Activated CD4-positive, alpha-beta T cell treated with anti-CD3 and anti-CD28 coated beads, Interleukin-2, amount 50 U/mL, for 24 hours (primary cell): ENCODE data around the gene FBRSL1.
"Not testable (repeated sequence)": the region's sequence is repeated elsewhere in the genome, so short reads cannot be mapped to it uniquely, and the experiment has no call there.

ENCODE experiments used
- DNase-seq, 2 donors: peaks; one replicate each; pipeline ENCODE4 v3.0.0-alpha.2; 2020; ENCODE audit warnings: low read depth in 1 of 2, low spot score in 1 of 2

Gene FBRSL1

DNA sequence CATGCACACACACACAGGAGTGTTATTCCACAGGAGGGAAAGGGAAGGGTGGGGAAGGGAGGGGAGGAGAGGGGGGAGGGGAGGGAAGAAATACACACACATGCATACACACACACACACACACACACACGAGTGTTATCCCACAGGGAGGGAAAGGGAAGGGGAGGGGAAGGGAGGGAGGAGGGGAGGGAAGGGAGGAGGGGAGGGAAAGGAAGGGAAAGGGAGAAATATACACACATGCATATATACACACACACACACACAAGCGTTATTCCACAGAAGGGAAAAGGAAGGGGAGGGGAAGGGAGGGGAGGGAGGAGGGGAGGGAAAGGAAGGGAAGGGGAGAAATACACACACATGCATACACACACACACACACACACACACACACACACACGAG is 19.6 kb upstream of the FBRSL1 start:
- DNase-seq = no peak

DNA sequence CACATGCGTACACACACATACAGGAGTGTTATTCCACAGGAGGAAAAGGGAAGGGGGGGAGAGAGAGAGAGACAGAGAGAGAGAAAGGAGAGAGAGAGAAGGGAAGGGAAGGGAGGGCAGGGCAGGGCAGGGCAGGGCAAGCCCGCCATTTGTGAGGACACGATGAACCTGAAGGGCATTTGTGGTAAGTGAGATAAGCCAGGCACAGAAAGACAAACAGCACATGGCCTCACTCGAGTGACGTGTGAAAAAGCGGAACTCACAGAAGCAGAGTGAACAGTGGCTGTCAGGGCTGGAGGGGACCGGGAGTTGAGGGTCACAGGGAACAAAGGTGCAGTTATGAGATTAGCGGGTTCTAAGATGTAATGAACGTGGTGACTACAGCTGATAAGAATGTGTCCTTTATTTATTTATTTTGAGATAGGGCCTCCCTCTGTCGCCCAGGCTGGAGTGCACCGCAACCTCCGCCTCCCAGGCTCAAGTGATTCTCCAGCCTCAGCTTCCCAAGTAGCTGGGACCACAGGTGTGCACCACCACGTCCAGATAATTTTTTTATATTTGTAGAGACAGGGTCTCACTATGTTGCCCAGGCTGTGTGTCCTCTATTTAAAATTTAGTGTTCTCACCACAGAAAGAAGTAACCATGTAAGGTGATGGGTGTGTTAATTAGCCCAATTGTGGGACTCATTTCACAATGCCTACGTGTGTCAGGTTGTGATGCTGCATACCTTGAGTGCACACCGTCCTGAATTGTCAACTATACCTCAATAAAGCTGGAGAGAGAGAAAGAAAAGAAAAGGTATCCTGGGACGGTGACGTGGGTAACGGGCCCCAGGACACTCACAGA is 18.7 kb upstream of the FBRSL1 start:
- DNase-seq = no peak

DNA sequence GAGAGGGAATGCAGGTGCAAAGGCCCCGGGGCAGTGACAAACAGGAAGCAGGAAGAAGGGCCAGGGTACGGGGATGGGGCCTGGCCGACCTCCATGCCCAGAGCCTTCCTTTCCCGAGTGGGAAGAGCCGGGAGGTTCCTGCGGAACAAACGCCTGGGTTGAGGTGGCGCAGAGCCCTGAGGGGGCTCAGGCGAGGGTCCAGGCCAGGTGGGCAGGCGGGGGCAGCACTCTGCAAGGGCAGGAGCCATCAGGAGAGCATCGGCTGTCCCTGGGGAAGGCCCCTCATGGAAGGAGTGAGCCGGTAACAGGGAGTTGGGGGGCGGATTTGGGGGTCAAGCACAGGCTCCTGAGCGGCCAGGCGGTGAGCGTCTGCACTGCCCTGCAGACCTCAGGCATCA is 18.1 kb upstream of the FBRSL1 start:
- no peak for DNase-seq

DNA sequence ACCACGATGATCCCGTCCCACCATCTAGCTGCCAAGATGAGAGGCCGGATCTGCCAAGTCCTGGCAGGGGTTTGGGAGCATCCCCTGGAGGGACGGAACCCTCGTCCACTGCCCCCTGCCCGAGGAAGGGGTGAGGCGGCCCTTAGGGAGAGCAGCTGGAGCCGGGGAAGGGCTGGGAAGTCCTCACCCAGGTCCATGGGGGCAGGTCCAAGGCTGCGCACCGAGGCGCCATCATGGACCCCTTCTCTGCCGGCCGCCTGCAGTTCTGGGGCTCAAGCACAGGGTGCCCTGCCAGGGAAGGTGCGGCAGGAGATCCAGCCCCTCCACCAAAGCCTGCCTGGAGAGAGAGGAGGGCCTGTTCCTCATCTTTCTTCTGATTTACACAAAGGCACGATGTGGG is 17.6 kb upstream of the FBRSL1 start:
- DNase-seq = no peak

DNA sequence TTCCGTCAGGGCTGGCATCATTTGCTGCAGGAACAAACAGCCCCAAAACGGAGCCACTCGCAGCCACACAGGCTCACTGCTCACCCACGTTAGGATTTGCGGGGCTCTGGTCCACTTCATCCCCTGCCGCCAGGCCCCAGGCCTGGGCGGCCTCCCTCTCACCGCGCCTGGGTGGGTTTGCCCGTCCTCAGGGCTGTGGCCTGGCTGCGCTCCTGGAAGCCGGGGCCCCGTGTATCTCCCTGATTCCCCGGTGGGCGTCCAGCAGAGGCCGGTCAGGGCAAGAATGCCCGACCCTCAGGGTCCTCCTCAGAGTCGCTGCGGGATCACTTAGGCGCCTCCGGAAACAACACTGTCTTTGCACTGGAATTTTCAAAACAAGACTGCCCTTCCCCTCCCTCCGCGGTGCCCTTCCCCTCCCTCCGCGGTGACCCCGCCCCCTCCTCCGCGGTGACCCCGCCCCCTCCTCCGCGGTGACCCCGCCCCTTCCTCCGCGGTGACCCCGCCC is 15.7 kb upstream of the FBRSL1 start:
- no peak for DNase-seq

DNA sequence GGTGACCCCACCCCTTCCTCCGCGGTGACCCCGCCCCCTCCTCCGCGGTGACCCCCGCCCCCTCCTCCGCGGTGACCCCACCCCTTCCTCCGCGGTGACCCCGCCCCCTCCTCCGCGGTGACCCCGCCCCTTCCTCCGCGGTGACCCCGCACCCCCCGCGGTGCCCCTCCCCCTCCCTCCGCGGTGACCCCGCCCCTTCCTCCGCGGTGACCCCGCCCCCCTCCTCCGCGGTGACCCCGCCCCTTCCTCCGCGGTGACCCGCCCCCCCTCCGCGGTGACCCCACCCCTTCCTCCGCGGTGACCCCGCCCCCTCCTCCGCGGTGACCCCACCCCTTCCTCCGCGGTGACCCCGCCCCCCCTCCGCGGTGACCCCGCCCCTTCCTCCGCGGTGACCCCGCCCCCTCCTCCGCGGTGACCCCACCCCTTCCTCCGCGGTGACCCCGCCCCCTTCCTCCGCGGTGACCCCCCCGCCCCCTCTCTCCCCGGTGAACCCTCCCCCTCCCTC is 15.1 kb upstream of the FBRSL1 start:
- DNase-seq = not testable (repeated sequence)

DNA sequence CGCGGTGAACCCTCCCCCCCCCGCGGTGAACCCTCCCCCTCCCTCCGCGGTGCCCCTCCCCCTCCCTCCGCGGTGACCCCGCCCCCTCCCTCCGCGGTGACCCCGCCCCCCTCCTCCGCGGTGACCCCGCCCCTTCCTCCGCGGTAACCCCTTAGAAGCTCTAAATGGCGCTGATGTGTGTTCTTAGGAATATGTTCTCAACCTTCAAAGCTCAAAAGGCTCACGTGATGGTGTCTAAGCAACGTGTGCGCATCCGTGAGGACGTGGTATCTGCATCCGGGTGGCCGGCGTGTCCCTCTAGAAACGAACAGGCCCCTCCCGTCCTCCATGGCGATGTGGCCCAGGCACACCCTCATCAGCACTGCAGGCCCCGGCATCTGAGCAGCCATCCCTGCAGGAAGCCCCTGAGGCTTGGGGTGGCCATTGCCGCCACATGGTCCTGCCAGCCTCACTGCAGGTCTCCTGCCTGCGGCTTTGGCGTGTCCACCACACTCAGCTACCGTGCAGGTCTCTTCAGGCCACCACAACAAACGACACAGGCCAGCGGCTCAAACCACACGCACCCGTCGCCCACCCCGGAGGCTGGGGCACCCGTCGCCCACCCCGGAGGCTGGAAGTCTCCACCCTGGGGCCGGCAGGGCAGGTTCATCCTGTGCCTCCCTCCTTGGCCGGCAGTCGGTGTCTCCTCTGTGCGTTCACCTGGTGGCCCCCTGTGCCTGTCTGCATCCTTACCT is 14.5 kb upstream of the FBRSL1 start:
- no peak for DNase-seq

DNA sequence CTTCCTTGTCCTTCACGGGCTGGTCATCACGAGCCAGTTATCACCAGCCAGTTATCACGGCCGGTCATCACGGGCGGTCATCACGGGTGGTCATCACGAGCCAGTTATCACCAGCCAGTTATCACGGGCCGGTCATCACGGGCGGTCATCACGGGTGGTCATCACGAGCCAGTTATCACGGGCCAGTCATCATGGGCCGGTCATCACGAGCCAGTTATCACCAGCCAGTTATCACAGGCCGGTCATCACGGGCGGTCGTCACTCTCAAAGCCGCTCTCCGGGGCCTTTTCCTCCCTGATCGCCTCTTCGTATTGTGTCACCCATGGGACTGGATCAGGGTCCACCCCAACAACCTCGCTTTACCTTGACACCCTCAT is 13.9 kb upstream of the FBRSL1 start:
- DNase-seq = no peak

DNA sequence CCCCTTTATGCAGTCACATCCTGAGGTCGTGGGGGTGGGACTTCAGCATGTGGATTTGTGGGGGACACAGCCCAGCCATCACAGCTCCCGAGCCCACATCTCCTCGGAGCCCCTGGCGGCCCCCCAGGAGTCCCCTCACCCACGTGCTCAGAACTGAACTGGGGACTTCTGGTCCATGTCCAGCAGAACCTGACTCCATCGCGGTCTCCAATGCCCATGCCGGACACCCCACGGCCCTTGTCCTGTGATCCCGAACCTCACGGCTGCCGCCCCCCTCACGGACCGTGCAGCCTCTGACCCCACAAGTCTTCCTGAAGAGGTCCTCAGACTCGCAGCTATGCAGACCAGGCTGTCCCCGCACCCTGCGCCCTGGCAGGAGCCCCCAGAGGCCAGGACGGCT is 13.5 kb upstream of the FBRSL1 start:
- DNase-seq = no peak

DNA sequence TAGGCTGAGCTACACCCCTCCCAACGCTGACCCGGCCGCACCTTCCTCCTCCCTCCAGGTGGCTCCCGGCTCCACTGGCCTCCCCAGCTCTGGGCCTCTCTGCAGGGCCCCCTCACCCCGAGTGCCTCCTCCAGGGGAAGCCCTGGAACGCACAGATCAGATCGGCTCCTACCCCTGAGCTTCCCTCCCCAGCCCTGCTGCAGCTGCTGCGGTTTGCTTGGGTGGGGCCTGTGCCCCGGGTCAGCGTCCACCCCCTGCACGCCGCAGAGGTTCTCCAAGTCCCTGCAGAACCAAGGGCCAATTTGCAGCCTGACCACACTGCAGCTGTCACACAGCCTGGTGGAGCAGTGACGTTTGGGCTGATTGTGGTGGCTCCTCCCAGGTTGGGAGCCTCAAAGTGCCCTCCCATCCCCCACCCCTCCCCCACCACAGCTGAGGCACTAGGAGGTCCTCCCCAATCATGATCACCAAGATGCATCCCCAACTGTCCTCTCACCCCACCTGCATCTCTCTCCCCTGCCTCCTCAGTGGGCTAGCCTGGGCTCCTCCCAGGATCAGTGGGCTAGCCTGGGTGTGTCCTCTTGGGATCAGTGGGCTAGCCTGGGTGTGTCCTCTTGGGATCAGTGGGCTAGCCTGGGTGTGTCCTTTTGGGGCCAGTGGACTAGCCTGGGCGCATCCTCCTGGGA is 12.8 kb upstream of the FBRSL1 start:
- DNase-seq = no peak

DNA sequence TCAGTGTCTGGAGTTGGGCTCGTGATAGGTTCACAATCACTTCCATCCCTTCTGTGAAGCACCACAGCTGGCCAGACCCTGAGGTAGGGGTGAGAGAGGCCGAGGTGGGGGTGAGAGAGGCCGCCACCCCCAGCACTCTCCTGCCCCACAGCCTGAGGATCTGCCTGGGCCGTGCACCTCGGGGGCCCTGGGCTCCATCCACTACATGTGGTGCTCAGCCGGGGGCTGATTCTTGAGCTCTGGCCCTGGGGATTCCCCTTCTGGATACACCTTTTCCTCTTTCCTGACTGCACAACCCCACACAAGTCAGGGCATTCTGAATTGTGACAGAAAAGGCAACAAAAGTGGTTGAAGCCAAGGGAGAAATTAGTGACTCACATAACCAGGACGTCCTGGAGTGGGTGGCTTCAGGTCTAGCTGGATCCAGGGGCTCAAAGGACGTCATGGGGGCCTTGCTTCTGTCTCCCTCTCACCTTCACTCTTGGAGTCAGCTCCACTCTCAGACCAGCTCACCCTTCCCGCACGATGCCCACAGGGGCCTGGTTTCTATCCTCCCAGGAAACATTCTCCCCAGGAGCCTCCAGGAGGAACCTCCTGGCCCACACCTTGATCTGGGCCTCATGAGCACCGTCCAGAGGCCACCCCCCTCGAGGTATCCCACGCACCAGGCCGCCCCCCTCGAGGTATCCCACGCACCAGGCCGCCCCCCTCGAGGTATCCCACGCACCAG is 12.1 kb upstream of the FBRSL1 start:
- DNase-seq = no peak

DNA sequence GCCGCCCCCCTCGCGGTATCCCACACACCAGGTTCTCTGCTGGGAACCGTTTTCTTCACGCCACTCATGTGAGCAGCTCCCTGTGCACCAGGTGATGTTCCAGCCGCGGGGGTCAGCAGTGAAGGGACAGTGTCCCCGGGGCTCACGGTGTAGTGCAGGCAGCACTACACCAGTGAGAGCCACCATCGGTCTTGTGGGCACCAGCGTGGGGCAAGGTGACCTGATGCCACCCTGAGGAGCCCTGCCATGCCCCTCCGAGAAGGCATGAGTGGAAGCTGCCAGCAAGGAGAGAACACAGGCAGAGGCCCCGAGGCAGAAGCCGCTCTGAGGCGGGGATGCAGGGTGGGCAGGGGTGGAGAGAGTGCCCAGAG is 11.5 kb upstream of the FBRSL1 start:
- DNase-seq = no peak

DNA sequence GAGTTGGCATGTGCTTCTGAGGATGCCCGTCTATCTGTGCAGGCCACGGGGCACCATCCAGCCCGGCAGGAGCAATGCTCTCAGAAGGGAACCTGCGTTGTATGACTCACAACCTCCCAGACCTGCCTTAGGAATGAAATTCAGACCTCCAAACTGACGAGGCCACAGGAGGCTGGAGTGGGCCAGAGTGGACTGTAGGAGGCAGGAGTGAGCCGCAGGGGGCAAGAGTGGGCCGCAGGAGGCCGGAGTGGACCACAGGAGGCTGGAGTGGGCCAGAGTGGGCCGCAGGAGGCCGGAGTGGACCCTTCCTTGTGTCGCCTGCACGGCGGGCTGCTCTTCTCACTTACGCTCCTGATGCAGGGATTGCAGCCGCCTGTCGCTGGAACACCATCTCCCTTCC is 11.1 kb upstream of the FBRSL1 start:
- DNase-seq = no peak

DNA sequence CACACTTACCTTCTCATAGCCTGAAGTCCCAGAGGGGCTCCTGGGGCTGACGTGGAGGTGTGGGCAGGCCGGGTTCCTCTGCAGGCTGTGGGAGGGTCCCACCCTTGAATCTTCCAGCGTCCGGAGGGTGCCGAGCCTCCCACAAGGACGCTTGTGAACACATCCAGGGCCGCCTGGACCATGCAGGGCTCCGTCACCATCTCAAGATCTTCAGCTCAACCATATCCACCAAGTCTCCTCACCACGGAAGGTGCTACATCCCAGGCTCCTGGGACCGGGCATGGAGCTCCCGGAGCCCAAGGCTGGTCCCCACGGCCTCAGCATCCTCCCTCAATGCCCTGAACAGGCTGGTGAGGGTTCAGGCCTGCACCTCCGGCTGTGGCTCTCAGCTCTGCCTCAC is 10.7 kb upstream of the FBRSL1 start:
- DNase-seq = no peak

DNA sequence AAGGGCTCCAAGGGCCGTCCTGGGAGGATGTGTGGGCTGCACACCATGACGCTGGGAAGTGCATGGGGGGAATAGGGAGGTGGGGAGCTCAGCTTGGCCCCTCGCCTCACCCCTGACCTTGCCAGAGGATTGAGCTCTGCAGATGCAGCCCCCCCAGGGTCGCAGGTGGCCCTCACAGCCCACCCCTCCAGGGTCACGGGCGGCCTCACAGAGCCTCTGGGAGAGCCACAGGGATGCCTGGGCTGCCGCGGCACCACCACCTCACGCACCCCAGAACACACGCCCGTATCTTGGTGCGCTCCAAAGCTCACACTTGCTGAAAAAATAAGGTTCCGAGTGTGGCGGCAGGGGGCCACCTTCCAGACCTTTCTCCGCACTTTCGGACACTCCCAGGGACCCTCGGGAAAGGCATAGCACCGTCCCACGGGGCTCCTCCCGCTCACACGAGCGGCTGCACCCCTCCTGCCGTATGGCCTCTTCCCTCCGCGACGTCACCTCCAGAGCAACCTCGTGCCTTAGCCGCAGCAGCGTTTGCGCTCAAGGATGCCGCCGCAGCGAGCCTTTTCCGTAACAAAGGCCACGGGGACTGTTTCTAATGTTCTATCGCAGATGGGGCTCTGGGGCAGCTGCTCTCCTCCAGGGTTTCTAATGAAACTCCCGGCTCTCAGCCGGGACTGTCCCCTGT is 9.9 kb upstream of the FBRSL1 start:
- DNase-seq = no peak

DNA sequence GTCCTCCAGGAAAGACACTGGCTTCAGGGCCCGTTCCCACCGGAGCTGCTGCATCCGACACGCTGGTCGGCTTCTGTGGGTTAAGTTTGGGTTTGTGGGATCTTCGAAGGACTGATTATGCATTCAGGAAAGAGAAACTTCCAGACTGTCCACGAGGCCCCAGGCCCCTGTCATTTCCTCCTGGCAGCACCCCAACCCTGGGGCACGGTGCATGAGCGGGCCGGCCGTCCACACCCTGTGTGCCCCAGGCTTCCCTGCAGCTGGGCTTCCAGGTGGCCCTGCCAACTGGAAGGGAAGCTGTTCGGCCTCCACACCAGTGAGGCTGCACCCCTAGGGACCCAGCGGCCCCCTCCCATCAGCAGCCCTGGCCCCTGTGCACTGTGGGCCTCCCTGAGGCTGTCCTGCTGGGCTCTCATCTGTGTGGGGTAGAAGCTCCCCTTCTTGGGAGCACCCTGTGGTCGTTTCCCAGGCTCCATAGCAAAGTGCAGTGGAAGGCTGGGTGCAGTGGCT is 9.3 kb upstream of the FBRSL1 start:
- DNase-seq = no peak

DNA sequence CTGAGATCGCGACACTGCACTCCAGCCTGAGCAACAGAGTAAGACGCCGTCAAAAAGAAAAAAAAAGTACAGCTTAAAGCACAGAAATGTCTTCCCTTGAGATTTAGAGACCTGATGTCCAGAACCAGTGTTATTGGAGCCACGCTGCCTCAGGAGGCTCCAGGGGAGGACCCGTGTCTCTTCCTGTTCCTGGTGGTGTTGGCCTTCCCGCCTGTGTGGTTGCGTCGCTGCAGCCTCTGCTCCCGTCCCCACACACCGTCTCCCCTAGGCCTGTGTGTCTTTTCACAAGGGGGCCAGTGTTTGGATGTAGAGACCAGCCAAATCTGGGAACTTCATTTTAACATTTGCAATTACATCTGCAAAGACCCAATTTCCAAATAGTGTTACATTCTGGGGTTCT is 8.6 kb upstream of the FBRSL1 start:
- no peak for DNase-seq

DNA sequence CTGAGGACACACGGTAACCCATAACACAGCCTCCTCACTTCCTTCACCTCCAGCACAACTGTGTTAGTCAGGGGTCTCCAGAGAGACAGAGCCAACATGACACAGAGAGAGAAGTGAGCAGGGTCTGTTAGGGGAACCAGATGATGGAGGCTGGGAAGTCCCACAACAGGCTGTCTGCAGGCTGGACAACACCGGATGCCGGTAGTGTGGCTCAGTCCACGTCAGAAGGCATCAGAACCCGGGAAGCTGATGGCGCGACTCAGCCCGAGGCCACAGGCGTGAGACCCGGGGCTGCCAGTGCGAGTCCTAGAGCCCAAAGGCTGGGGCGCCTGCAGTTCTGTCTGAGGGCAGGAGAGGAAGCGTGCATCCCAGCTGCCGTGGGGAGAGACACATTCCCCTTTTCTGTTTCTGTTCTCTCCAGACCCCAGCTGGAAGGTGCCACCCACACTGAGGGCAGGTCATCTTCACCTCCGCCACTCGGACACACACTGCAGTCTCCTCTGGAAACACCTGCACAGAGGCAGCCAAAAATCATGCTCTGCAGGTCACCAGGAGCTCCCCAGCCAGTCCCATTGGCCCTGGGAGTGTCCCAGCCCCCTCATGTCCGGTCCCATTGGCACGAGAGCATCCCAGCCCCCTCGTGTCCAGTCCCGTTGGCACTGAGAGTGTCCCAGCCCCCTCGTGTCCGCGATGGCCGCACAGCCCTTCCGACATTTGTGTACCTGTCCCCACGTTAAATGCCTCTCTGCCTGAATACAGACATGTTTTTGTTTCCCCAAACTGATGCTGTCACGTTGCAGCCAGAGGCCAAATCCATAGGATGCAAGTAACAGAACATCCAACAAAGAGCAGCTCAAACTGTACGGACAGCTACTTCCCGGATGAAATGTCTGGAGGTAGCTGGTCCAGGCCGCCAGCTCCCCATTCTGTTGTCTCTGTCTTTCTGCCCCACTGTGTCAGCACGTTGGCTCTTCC is 7.9 kb upstream of the FBRSL1 start:
- DNase-seq = no peak

DNA sequence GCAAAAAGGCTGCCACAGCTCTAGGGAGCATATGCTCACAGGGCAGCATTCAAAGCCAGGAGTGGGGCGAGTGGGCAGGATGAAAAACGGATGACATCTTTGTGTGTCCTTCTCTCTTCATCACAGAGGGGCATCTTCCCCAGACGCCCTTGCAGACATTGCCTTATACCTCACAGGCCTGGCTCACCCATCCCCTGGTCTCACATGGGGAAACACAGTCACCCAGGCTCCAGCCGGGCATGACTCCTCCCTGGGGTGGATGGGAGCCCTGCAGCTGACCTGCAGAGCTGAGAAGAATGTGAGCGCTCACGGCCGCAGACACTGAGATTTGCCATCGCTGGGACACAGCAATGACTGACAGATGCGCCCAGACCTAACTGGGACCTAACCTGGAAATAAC is 7.2 kb upstream of the FBRSL1 start:
- no peak for DNase-seq
